ENCODE data around the gene DNAH17. TPM values are rescaled to one million over a fixed set of nuclear protein-coding genes. Genes with fewer than 3 reads are reported as not detected.

Gene DNAH17
- total and polyA plus RNA-seq, 2 of the 8 experiments (the other 6 are each of a cell fraction or from before 2014, with no cell fraction given): 0.14 to 0.67 TPM

- no peak overlapping the region for H2BK12ac ChIP-seq (ENCODE audit: low read depth, low read length)
- no peak overlapping the region for H3K23ac ChIP-seq (ENCODE audit: insufficient read length)
- no peak for DNase-seq (ENCODE audit: low read depth in 1 of 2, low spot score in 2 of 2)
- WGBS, 2 experiments (ENCODE audit: extremely low coverage in 1 of 2, insufficient coverage in 1 of 2, insufficient read length in 1 of 2, insufficient replicate concordance in 2 of 2, low coverage in 1 of 2, low lambda C conversion rate in 2 of 2, missing lambda C conversion rate in 1 of 2): 94% methylated on average over 10 of the region's 10 CpGs; no CpG with 5 or more reads in 1 of the 2 experiments
- CTCF ChIA-PET (ENCODE audit: partially characterized antibody): interaction anchor here (1.2 to 1.6 kb wide), 2 partner anchors 11 to 58 kb away, joined by 3 read pairs; no protein-coding TSS in a partner anchor
- H4K5ac ChIP-seq (ENCODE audit: insufficient read length, low read depth, low read length): no peak overlapping the region
- H2BK120ac ChIP-seq (replicated peaks; ENCODE audit: low read depth, low read length): no peak overlapping the region
- no peaks in the 10 kb centered on the region for H3K36me3 ChIP-seq (ENCODE audit: control insufficient read depth in 2 of 4, insufficient read depth in 4 of 4, low read length in 3 of 4)
- no peak overlapping the region for H3K18ac ChIP-seq (ENCODE audit: extremely low read depth, low read length)
- POLR2A ChIA-PET (ENCODE audit: partially characterized antibody): no interaction called here
- no peak overlapping the region for H3K14ac ChIP-seq (ENCODE audit: insufficient read length)
- no peaks in the 10 kb centered on the region for H4K20me1 ChIP-seq (replicated peaks in 1 of 2; ENCODE audit: control insufficient read depth in 1 of 2, insufficient read depth in 2 of 2, low read length in 2 of 2)
- no peak overlapping the region for H4K91ac ChIP-seq (replicated peaks; ENCODE audit: insufficient read length, low read length)
- no peak overlapping the region for H3K4me2 ChIP-seq (ENCODE audit: insufficient read depth in 1 of 2, low read depth in 2 of 2, low read length in 2 of 2)
- no peaks in the 10 kb centered on the region for H3K79me2 ChIP-seq (ENCODE audit: control insufficient read depth in 1 of 2, insufficient read depth in 2 of 2, low read length in 2 of 2)
- H3K56ac ChIP-seq (replicated peaks; ENCODE audit: insufficient read length, low read depth, low read length): no peak overlapping the region
- H3K23me2 ChIP-seq (ENCODE audit: low read depth, low read length): no peaks in the 10 kb centered on the region
- H2AK5ac ChIP-seq (ENCODE audit: low read depth, low read length): no peak overlapping the region
- H2BK15ac ChIP-seq (ENCODE audit: low read length): no peak overlapping the region
- H2AFZ ChIP-seq (ENCODE audit: low read length): no peak overlapping the region
- H3K4ac ChIP-seq (replicated peaks; ENCODE audit: insufficient read length, low read depth, low read length): no peak overlapping the region
- no peak overlapping the region for H3K27ac ChIP-seq (ENCODE audit: low read depth, low read length)
- H3K79me1 ChIP-seq (ENCODE audit: low read depth, low read length): no peaks in the 10 kb centered on the region
- no peak for TF ChIP-seq SUZ12 (IDR thresholded peaks at IDR 0.05; ENCODE audit: low read length)
- peak; percentile 58; the same call in 1 of the 2 replicates for TF ChIP-seq KDM1A (IDR thresholded peaks at IDR 0.05; ENCODE audit: borderline replicate concordance, low read length)
- no peak overlapping the region for H3K9ac ChIP-seq (replicated peaks in 1 of 4; ENCODE audit: extremely low read depth in 1 of 4, low read depth in 3 of 4, low read length in 3 of 4)
- peaks cover 0 to 6% (median 0%) of the 10 kb centered on the region in 4 experiments; a peak in 2 of 7 replicates for H3K4me1 ChIP-seq (replicated peaks in 1 of 4; ENCODE audit: control insufficient read depth in 3 of 4, insufficient read depth in 4 of 4, low read length in 3 of 4)
- H4K8ac ChIP-seq (ENCODE audit: extremely low read depth, insufficient read depth, low read length): no peak overlapping the region
- no peak overlapping the region for H2BK20ac ChIP-seq (ENCODE audit: low read length)
- no peak for FAIRE-seq
- H3K4me3 ChIP-seq (ENCODE audit: extremely low read depth in 1 of 4, insufficient read depth in 2 of 4, low read depth in 3 of 4, low read length in 4 of 4): no peak overlapping the region
- peaks cover 0 to 10% (median 8%) of the 10 kb centered on the region in 4 experiments; a peak in 5 of 7 replicates for H3K27me3 ChIP-seq (replicated peaks in 1 of 4; ENCODE audit: control insufficient read depth in 3 of 4, extremely low read depth in 1 of 4, insufficient read depth in 3 of 4, low read length in 3 of 4)
- peaks cover 0 to 7% of the 10 kb centered on the region in 2 experiments; a peak in 1 of 4 replicates for H3K9me3 ChIP-seq (ENCODE audit: insufficient read depth in 2 of 2, low read depth in 1 of 2, low read length in 1 of 2)
- H2BK5ac ChIP-seq (ENCODE audit: low read depth, low read length): no peak overlapping the region
These were observed 31.1 kb upstream of the DNAH17 start for GRCh38 chr17:78608122-78608803.
